ENCODE results near the gene C1orf210.

C1orf210 gene

GRCh38 chr1:43250351-43250761, 35.0 kb downstream of the C1orf210 start:
- no peak for DNase-seq (ENCODE audit: low spot score)

- no peak for DNase-seq (ENCODE audit: low spot score)
Observed at GRCh38 chr1:43247256-43247921, 38.0 kb downstream of the C1orf210 start.

- no peak for DNase-seq (ENCODE audit: low spot score)
Observed at GRCh38 chr1:43246466-43247213, 38.7 kb downstream of the C1orf210 start.

- DNase-seq (ENCODE audit: low spot score), result no peak
Observed at GRCh38 chr1:43243299-43243698, 42.1 kb downstream of the C1orf210 start.

GRCh38 chr1:43241413-43241836, 44.0 kb downstream of the C1orf210 start:
- no peak for DNase-seq (ENCODE audit: low spot score)

GRCh38 chr1:43239484-43239883, 45.9 kb downstream of the C1orf210 start:
- peak; percentile 78 for DNase-seq (ENCODE audit: low spot score)

GRCh38 chr1:43238991-43239469, 46.4 kb downstream of the C1orf210 start:
- peak; percentile 46 for DNase-seq (ENCODE audit: low spot score)

- DNase-seq (ENCODE audit: low spot score), result peak; percentile 48
Observed at GRCh38 chr1:43238085-43238484, 47.3 kb downstream of the C1orf210 start.

GRCh38 chr1:43237121-43237520, 48.3 kb downstream of the C1orf210 start:
- DNase-seq (ENCODE audit: low spot score), result no peak

GRCh38 chr1:43235451-43236121, 49.8 kb downstream of the C1orf210 start:
- DNase-seq (ENCODE audit: low spot score), result no peak

- no peak for DNase-seq (ENCODE audit: low spot score)
Observed at GRCh38 chr1:43235040-43235439, 50.3 kb downstream of the C1orf210 start.

- no peak for DNase-seq (ENCODE audit: low spot score)
Observed at GRCh38 chr1:43234267-43234666, 51.1 kb downstream of the C1orf210 start.

GRCh38 chr1:43233631-43234030, 51.8 kb downstream of the C1orf210 start:
- DNase-seq (ENCODE audit: low spot score), result no peak

- no peak for DNase-seq (ENCODE audit: low spot score)
Observed at GRCh38 chr1:43232482-43232881, 52.9 kb downstream of the C1orf210 start.

- no peak for DNase-seq (ENCODE audit: low spot score)
Observed at GRCh38 chr1:43232074-43232473, 53.3 kb downstream of the C1orf210 start.

Measured in germinal center (tissue), 1 donor.